ENCODE data around the gene LSM5.

DNA sequence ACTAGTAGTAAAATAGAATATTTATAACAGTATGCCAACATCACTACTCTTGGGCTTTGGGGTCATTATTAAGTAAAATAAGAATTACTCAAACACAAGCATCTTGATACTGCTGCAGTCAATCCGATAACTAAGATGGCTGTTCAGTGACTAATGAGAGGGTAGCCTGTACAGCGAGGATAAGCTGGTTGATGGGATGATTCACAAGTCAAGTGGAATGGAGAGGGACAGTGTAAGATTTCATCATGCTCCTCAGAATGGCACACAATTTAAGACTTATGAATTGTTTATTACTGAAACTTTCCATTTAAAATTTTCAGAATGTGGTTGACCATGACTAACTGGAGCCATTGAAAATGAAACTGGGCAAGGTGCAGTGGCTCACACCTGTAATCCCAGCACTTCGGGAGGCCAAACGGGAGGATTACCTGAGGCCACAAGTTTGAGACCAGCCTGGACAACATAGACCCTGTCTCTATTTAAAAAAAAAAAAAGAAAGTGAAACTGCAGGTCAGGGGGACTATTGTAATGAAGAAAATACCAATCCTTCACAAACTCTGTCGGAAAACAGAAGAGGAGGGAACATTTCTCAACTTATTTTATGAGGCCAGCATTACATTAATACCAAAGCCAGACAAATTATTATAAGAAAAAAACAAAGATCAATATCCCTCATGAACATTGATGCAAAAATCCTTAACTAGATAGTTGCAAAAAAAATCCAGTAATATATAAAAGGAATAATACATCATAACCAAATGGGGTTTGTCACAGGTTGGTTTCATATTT lies 16.3 kb upstream of the LSM5 start:
- TF ChIP-seq, protein P1, sequence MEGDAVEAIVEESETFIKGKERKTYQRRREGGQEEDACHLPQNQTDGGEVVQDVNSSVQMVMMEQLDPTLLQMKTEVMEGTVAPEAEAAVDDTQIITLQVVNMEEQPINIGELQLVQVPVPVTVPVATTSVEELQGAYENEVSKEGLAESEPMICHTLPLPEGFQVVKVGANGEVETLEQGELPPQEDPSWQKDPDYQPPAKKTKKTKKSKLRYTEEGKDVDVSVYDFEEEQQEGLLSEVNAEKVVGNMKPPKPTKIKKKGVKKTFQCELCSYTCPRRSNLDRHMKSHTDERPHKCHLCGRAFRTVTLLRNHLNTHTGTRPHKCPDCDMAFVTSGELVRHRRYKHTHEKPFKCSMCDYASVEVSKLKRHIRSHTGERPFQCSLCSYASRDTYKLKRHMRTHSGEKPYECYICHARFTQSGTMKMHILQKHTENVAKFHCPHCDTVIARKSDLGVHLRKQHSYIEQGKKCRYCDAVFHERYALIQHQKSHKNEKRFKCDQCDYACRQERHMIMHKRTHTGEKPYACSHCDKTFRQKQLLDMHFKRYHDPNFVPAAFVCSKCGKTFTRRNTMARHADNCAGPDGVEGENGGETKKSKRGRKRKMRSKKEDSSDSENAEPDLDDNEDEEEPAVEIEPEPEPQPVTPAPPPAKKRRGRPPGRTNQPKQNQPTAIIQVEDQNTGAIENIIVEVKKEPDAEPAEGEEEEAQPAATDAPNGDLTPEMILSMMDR (IDR thresholded peaks at IDR 0.05): no peak
- no peak for TF ChIP-seq POLR2A (IDR thresholded peaks at IDR 0.05)
